Adipose tissue (tissue), 3 donors: ENCODE data around the gene YY1. TPM values are rescaled to one million over a fixed set of nuclear protein-coding genes. Genes with fewer than 3 reads are reported as not detected.
"Not testable (repeated sequence)": the region's sequence is repeated elsewhere in the genome, so short reads cannot be mapped to it uniquely, and the experiment has no call there.

Experiments
- H3K27ac ChIP-seq: one replicate; pipeline ENCODE4 v1.5.1; 2013; ENCODE audit warnings: low read depth, low read length
- WGBS, 3 donors: extraction: QIAGEN DNeasy Blood & Tissue Kit; methylation state at CpG; one replicate each; pipeline ENCODE4 v1.1.7; 2013; 5-methylcytosine and 5-hydroxymethylcytosine counted together
- polyA plus RNA-seq, 3 donors: library from polyadenylated mRNA; stranded (reverse); fragments of 200-250 nt; gene quantifications; one replicate each; pipeline ENCODE4 v1.2.3, GENCODE V29; 2013
- donor health status: healthy with polysubstance abuse.
- donor health status: Bipolar disorder and iron deficiency.
- donor health status: healthy.

YY1 gene
- polyA plus RNA-seq, result 10 to 100 TPM; 11.1 to 24.3 (median 19.0) TPM

DNA sequence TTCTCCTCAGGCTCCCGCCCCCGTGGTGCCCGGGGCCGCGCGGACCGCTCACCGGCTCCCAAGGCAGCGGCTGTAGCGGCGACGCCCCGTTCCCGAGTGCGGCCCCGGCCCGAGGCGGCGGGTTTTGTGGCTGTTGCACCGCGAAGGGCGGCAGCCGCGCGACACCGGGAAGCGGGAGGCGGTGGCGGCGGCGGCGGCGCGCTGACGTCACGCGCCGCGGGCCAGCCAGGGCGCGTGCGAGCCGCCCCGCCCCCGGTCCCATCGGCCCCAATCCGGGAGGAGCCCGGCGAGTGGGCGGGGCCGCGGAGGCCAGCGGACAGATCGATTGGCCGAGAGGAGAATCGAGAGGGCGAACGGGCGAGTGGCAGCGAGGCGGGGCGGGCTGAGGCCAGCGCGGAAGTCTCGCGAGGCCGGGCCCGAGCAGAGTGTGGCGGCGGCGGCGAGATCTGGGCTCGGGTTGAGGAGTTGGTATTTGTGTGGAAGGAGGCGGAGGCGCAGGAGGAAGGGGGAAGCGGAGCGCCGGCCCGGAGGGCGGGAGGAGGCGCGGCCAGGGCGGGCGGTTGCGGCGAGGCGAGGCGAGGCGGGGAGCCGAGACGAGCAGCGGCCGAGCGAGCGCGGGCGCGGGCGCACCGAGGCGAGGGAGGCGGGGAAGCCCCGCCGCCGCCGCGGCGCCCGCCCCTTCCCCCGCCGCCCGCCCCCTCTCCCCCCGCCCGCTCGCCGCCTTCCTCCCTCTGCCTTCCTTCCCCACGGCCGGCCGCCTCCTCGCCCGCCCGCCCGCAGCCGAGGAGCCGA lies at the start of gene YY1:
Gene YY1, plus strand, starts transcription at position 726 of the 792 bp plus-strand sequence. CDS start 101 bp downstream, outside the sequence.
- WGBS, 3 donors, result 0 to 1% (median 1%) methylated on average over 65 to 114 of the region's 125 CpGs
- peak within 1 kb of the TSS; percentile 96 for H3K27ac ChIP-seq

DNA sequence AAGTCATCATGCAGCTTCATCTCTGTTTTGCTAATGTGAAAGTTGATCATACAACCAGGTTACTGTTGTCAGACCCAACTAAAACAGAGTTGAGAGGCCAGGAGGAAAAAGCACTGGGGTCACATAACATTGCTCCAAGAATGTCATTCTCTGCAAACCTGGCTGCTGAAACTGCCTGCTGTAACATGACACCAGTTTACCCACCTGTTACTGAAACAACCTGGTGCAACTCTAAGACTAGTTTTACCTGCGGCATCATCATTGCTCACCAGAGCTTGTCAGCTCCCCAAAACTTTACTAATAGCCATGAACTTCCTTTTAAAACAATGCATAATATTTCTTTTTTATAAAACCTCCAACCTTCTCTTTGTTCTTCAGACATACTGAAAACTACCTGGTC lies 48.8 kb upstream of the YY1 start:
- 93 to 96% (median 96%) methylated on average over 1 of the region's 1 CpG for WGBS, 3 donors
- no peak overlapping the region for H3K27ac ChIP-seq

DNA sequence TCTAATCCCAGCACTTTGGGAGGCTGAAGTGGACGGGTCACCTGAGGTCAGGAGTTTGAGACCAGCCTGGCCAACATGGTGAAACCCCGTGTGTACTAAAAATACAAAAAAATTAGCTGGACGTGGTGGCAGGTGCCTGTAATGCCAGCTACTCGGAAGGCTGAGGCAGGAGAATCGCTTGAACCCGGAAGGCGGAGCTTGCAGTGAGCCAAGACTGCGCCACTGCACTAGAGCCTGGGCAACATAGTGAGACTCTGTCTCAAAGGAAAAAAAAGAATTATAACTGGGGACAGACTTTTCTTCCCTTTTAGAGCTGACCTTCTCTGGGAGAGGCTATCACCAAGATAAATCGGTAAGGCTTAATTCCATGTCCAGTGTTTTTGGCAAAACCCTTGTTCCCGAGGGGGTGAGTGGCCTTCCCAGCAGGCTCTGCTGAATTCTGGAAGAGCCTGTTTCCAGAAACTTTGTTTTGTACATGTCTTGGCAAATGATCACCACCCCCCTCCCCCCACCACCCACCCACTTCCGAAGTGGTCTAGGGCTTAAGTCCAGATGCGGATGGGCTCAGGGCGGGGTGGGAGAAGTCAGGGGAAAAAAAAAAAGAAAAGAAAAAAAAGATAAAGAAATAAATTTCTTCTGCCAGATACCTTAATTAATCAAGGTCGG lies 47.2 kb upstream of the YY1 start:
- WGBS, 3 donors, result 64 to 74% (median 66%) methylated on average over 13 to 14 of the region's 14 CpGs
- peak overlapping the region; percentile 85 for H3K27ac ChIP-seq

DNA sequence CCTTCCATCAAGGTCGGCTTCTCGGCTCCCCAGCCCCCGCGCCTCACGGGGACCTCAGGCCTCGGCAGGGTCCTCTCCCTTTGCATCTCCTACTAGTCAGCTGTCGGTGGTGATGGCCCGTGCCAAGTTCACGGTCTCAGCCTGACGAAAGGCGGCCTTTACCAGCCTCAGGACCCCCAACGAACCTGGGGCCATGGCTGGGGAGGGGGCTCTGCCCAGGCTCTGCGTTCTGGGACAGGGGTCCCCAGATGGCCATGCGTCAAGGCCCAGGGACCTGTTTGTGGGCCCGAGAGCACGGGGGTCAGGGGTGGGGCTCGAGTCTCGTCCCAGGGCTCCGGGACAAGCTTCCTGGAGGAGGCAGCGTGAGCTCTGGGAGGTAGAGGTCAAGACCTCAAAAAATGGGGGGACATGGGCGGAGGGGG lies 46.7 kb upstream of the YY1 start:
- peak overlapping the region; percentile 85 for H3K27ac ChIP-seq
- WGBS, 3 donors, result 38 to 56% (median 38%) methylated on average over 21 of the region's 21 CpGs

DNA sequence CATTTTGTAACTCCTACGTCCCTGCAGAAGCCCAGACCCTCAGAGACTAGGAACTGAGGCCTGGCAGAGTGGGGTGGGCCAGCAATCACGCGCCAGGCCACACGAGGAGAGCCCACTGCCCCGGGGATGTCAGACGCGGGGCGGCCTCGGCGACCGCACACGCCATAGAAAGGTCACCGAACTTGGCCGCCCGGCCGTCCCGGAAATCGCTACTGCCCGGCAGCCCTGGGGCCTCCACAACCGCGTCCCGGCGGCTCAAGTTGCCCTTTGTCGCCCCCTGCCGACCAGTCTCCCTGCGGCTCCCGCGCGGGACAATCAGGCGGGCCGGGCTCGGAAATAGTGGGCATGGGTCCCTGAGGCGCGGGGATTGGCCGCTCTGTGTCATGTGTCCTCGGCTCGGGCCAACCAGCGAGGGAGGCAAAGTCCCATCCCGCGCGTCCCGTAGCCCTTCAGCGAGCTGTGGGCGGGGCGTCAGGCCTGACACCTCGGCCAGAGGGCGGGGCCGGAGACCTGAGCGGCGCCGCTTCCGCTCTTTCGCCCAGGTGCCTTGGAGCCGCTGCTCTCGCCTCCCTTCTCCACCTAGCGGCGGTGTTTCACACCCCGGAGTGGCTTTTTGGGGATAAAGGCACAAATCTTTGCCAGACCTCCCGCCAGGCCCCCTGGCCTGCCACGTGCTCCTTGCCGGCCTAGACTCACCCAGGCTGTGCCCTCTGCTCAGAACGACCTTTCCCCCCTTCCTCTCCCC lies 46.1 kb upstream of the YY1 start:
- WGBS, 3 donors, result 1 to 2% (median 1%) methylated on average over 52 to 62 of the region's 62 CpGs
- peak overlapping the region; percentile 85 for H3K27ac ChIP-seq

DNA sequence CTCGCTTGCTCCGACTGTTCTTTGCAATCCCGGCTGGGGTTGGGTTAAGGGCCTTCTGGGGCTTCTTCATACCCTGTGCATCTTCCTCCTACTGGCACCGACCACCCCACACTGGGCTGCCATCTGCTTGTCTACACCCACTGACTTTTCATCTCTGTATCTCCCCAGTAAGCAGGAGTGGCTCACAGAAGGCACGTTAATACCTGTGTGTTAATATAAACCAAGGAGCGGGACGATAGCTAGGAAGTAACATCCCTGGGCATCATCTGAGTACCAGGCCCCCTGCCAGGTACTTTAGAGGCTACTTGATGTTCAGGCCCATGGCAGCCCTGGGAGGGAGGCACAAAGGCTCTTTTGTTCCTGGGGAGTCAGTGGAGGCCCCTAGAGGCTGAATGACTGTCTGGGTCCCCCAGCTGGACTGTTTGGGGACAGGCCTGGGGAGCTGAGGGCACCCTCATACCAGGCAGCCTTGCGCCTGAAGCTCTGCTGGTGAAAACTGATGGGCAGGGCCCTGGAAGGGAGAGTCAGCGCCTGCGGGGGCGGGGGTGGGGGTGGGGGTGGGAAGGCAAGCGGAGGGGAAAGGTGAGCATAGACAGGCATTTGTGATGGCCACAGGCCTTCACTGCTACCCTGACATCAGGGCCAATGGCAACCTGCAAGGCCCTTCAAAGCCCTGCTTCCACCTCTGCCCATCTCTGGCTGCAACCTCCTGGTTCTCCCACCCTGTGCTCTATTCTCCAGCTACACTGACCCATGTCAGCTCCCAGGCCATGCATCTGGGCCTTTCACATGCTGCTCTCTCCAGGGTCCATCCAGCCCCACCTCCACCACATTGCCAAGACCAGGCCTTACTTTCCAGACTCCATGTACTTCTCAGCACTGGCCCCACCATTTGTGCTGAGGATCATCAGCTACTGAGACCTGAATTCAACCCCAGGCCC lies 45.3 kb upstream of the YY1 start:
- 58 to 63% (median 61%) methylated on average over 12 of the region's 12 CpGs for WGBS, 3 donors
- peak overlapping the region; percentile 78 for H3K27ac ChIP-seq

DNA sequence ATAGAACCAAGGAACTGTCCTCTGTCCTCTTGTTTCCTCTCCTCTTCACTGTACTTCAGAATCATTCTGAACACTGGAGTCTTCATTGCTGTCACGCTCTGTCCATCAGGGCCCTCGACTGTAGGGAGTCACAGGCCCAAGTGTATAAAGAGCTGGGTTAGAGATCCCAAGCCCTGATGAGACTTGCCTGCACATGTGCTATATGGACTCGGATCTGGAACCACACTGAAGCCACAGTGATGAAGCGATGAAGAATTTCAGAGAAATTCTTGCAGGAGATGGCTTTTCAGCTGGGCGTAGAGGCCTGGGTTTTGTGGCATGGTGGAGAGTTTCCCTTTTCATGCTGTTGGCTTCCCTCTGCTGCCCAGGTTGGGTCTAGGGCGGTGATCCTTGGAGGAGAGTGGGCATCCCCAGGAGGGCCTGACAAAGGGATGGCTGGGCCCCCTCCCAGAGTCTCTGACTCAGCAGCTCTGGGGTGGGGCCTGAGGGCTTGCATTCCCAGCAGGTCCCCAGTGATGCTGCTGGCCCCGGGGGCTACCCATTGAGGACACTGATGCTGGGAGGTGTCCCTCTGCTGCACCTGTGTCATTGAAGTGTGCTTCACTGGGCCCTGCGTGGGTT lies 39.6 kb upstream of the YY1 start:
- no peak overlapping the region for H3K27ac ChIP-seq
- WGBS, 3 donors, result 89 to 92% (median 91%) methylated on average over 8 of the region's 8 CpGs

DNA sequence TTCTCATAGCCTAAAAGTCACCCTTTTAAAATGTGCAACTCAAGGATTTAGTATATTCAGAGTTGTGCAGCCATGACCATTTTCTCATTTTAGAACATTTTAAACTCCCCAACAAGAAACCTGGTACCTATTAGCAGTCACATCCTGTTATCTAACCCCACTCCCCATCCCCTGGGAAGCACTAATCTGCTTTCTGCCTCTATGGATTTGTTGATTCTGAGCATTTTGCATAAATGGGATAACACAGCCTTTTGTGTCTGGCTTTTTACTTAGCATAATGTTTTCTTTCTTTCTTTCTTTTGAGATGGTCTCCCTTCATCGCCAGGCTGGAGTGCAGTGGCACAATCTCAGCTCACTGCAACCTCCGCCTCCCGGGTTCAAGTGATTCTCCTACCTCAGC lies 38.6 kb upstream of the YY1 start:
- no peak overlapping the region for H3K27ac ChIP-seq
- WGBS, 3 donors, result 86 to 92% (median 86%) methylated on average over 3 of the region's 3 CpGs

DNA sequence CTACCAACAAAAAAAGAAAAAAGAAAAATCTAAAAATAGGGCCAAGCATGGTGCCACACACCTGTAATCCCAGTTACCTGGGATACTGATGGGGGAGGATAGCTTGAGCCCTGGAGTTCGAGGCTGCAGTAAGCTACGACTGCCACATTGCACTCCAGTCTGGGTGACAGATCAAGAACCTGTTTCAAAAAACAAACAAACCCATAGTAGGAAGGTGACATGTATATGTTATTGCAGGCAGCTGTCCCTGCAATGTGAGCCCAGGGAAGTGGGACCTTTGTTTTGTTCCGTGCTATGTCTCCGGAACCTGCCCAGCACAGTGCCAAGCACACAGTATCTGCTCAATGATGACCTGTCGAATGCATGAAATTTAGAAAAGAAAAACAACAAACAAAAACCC lies 37.2 kb upstream of the YY1 start:
- H3K27ac ChIP-seq, result no peak overlapping the region
- WGBS, 3 donors, result 79 to 93% (median 85%) methylated on average over 5 of the region's 5 CpGs

DNA sequence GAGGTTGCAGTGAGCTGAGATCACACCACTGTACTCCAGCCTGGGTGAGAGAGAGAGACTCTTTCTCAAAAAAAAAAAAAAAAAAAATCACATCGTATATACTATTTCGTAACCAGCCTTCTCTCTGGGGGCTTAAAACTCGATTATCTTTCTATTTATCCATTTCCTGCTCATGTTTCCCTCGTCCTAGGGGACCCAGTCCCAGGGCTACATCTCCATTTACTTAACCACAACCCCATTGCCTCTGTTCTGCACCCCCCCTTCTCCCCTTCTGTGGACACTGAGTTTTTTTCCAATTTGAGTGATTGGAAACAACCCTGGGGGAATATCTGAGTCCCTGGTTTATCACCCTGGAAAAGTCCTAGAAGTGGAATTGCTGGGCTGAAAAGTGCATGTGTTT lies 36.2 kb upstream of the YY1 start:
- WGBS, 3 donors, result 30 to 69% (median 31%) methylated on average over 4 of the region's 4 CpGs
- no peak overlapping the region for H3K27ac ChIP-seq

DNA sequence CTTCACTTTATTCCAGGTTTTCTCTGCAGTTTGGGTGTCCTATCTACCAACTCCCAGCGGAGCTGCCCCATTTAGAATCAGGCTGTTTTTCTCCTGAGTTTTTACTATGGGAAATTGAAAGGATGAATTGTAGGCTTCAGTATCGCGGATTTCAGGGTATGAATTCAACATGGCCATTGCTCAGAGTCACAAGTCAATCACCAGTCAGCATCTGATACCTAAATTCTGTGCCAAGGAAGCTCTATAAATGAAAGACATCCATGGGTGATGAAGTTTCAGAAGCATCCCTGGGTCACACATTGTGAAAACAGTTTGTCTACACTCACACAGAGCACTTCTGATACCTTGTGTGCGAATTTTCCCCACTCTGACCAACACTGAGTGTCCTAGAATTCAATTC lies 35.8 kb upstream of the YY1 start:
- 78 to 94% (median 87%) methylated on average over 4 of the region's 4 CpGs for WGBS, 3 donors
- H3K27ac ChIP-seq, result no peak overlapping the region

DNA sequence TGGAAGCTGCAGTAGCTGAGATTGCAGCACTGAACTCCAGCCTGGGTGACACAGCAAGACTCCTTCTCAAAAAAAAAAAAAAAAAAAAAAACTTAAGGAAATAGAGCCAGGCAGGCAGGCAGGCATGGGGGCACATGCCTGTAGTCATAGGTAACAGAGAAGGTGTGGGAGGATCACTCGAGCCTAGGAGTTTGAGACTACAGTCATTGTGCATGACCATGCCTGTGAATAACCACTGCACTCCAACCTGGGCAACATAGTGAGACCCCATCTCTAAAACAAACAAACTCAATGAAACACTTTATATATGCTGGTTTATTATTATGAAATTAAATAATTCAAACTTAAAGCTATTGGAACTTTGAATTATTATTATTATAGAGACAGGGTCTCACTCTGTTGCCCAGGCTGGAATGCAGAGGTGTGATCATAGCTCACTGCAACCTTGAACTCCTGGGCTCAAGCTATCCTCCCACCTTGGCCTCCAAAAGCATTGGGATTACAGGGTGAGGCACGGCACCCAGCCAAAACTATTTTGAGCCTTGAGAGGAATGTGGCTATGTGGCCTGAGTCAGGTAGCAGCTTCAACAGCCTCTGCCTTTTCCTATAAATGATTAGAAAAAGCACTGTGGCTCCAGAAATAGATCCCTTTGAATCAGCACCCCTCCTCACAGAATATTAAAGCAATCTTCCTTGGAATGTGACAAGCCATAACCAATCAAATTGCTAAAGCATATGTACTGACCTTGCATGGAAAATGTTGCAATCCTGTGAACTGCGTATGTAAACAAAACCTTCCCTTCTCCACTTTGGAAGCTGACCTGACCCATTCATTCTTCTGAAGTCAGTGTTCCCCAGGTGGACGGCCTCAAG lies 34.7 kb upstream of the YY1 start:
- no peak overlapping the region for H3K27ac ChIP-seq
- 41 to 81% (median 73%) methylated on average over 4 of the region's 4 CpGs for WGBS, 3 donors

DNA sequence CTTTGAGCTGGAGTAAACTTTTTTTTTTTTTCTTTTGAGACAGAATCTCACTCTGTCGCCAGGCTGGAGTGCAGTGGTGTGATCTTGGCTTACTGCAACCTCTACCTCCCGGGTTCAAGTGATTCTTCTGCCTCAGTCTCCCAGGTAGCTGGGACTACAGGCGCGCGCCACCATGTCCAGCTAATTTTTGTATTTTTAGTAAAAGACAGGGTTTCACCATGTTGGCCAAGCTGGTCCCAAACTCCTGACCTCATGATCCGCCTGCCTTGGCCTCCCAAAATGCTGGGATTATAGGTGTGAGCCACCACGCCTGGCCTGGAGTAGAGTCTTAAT lies 34.1 kb upstream of the YY1 start:
- WGBS, 3 donors, result 80 to 93% (median 88%) methylated on average over 7 of the region's 7 CpGs
- not testable (repeated sequence) for H3K27ac ChIP-seq

DNA sequence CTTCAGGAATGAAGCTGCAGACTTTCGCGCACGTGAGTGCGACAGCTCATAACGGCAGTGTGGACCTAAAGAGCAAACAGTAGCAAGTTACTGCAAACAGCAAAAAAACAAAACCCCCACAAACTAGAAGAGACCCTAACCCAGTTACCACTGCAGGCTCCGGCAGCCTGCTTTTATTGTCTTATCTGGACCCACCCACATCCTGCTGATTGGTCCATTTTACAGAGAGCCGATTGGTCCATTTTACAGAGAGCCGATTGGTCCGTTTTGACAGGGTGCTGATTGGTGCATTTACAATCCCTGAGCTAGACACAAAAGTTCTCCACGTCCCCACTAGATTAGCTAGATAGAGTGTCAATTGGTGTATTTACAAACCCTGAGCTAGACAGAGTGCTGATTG lies 31.4 kb upstream of the YY1 start:
- H3K27ac ChIP-seq, result not testable (repeated sequence)
- WGBS, 3 donors, result 88 to 93% (median 93%) methylated on average over 10 of the region's 10 CpGs

DNA sequence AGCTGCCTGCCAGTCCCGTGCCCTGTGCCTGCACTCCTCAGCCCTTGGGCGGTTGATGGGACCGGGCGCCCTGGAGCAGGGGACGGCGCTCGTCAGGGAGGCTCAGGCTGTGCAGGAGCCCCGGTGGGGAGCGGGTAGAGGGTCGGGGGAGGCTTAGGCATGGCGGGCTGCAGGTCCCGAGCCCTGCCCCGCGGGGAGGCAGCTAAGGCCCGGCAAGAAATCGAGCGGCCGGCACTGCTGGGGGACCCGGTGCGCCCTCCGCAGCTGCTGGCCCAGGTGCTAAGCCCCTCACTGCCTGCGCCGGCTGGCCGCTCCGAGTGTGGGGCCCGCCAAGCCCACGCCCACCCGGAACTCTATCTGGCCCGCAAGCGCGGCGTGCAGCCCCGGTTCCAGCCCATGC lies 30.8 kb upstream of the YY1 start:
- H3K27ac ChIP-seq, result not testable (repeated sequence)
- 94 to 97% (median 96%) methylated on average over 33 of the region's 33 CpGs for WGBS, 3 donors

DNA sequence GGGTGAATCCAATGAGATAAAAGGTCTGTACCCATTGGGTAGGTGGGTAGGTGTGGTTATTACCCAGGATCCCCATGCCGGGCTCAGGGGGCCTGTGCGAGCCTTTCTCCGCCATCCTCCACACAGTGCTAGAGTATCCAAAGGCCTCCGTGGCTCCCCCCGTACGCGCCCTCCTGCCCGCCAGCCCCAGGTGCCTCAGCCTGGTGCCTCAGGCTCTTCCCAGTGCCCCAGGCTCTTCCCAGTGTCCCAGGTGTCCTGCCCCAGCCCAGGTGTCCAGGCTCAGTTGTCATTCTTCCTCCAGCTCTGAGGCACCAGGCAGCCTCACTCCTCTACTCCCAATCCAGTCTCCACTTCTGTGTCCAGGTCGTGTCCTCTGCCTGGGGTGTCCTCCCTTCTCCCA lies 27.6 kb upstream of the YY1 start:
- 94 to 96% (median 95%) methylated on average over 9 of the region's 9 CpGs for WGBS, 3 donors
- no peak overlapping the region for H3K27ac ChIP-seq

DNA sequence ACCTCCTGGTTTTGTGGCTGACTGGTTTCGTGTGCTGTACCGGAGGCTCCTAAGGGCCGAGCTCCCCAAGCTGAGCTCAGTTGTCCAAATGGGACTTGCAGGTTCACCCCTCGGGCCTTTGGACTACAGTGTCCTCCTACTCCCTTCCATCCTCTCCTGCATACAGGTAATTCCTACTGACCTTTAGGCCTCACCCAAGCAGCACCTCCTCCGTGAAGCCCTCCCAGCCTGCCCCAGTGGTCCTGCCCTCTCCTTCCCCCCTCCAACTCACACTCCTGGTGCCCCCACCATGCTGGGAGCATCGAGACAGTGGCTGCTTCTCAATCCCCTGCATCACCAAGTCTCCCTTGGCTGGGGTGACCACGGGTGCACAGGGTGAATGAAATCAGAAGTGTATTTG lies 27.1 kb upstream of the YY1 start:
- 94 to 97% (median 96%) methylated on average over 7 of the region's 7 CpGs for WGBS, 3 donors

More for the DNA sequence above, 27.1 kb upstream of the YY1 start:
- H3K27ac ChIP-seq, result no peak overlapping the region
